GM18505 (cell line): Measurements from ENCODE around the gene IQCM.

Source experiments
- ATAC-seq: cut with Tn5 transposase; IDR thresholded peaks from one replicate; pipeline ENCODE4 v1.9.1; 2021; ENCODE audit not compliant: unreplicated experiment
- POLR2A ChIP-seq: IDR thresholded peaks from 4 replicates; pipeline ENCODE4 v1.6.1; 2011; ENCODE audit warnings: borderline replicate concordance; ENCODE audit not compliant: insufficient read depth, insufficient read length; ENCODE audit errors: extremely low read depth

The IQCM gene

DNA sequence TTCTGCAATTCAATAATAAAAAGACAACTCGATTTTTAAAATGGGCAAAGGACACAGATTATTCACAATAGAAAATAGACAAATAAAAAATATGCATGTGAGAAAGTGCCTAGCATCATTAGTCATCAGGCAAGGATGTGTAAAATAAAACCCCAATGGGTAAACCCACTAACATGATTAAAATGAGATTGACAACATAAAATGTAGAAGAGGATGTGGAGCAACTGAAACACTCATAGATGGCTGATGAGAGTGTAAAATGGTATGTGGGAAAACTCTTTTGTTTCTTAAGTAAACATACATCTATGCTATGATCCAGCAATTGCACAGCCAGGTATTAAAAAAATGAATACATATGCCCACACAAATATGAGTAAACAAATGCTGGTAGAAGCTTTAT lies 177.6 kb downstream of the IQCM start:
- TF ChIP-seq POLR2A: no peak
- ATAC-seq: no peak

DNA sequence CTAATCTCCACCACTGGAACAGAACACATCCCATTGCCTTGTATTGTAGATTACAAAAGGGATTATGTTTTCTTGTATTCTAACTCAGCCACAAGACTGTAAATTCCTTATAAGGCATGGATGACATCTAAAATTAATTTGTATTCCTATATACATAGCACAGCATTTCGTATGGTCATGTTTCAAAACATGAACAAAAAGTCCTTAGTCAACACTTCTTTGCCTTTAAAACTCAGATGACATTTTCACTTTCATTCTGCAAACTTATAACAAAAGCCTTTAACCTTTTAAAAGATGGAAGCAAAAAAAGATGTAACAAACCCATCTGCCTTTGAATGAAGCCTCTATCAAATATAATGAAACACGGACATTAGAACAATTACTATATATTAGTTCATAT lies 181.3 kb downstream of the IQCM start:
- no peak for ATAC-seq
- no peak for TF ChIP-seq POLR2A

DNA sequence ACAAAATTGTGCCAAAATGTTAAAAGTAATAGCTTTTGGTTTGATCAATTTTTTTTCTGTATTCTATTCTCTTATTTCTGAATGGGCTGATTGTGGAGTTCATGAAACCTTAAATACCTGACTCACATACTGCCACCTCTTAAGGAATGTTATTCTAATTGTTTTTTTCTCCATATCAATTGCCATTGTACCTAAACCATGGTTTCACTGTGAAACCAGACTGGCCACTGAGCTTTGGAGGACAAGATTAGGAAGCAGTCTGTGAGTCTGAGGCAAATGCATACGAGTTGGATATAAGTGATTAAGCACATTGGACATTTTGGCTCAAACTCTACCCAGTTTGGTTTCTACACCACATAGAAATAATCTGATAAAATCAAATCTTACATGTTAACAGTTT lies 184.0 kb downstream of the IQCM start:
- no peak for ATAC-seq
- no peak for TF ChIP-seq POLR2A

DNA sequence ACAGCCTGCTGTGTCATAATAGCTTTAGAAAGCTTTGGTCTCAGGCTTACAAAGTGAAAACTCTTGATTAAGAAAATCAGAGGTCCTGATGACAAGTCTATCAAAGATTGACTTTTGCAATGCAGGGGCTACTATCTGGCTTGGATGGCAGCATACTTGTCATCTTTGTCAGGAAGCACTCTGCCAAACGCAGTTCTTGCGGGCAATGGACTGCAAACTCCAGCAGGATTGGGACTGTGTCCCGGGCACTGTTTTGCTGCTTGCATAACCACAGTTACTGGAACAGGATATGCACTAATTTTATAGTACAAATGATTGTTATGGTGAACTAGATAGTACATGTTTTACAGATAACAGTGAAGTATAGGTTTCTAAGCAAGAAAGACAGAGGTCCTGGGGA lies 185.6 kb downstream of the IQCM start:
- no peak for TF ChIP-seq POLR2A
- ATAC-seq: no peak

DNA sequence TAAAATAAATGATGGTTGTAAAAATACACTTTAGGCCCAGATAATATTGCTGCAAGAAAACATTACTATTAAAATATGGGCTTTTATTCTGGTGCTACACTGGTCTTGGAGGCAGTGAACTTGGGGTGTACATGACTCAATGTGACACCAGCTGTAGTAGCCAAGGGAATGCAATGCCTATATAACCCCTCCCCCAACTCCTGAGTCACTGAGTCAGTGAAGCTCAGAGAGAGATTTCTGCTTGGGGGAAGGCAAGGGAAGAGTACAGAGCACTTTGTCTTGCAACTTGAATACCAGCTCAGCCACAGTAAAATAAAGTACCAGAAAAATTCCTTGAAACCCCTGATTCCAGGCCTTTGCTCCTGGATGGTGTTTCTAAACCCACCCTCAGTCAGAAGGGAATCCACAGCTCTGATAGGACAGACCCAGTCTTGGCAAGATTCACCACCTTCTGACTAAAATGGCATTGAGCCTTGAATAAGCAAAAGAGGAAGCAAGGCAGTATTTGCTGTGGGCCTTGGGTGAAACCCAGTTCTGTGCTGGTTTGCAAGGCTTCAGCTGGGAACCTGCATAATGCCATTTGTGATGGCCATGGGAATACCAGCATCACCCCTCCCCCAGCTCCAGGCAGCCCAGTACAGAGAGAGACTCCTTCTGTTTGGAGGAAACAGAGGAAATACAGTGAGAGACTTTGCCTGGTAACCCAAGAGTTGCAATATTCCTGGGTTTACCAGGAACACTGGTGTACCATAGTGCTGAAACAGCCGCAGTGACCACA lies 209.9 kb downstream of the IQCM start:
- no peak for ATAC-seq

GRCh38 chr4:149604827-149605226 lies 210.8 kb downstream of the IQCM start:
- no peak for TF ChIP-seq POLR2A
- ATAC-seq: no peak

More for the DNA sequence above, 209.9 kb downstream of the IQCM start:
- no peak for TF ChIP-seq POLR2A

DNA sequence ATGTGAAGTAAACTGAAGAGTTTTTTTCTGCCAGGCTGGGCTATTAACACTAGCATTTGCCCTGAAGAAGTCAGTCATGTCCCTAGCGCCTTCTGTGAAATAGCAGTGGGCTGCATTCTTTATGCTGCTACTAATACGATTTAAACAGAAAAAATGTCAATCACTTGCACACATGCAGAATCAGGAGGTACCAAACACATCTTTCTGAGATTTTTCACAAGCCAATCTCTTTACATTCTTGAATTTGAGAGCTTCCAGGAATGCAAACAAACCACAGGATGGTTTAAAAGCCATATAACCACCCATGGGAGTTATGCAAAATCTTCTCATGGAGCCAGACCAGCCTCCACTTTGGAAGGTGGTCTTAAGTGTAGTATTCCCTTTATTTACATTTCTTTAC lies 220.1 kb downstream of the IQCM start:
- ATAC-seq: no peak
- no peak for TF ChIP-seq POLR2A

DNA sequence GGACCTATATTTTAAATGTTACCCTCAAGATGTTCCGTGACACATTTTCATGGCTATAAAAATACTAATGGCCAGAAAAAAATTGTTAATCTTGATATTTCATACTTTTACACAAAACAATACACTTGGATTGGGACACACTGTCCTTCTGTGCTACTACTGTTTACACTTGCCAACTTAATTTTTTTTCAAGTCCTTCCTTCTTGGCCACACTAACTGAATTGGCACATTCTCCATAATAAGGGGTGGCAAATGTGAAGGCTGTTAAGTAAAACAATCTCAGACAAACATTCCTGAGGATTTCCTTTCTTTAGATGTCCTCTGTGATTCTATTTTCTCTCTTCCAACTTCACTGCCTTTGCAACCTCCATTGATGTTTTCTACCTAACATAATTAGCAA lies 225.8 kb downstream of the IQCM start:
- no peak for ATAC-seq
- TF ChIP-seq POLR2A: no peak

- no peak for TF ChIP-seq POLR2A
- no peak for ATAC-seq
Observed at GRCh38 chr4:149584722-149585121, 230.9 kb downstream of the IQCM start.

DNA sequence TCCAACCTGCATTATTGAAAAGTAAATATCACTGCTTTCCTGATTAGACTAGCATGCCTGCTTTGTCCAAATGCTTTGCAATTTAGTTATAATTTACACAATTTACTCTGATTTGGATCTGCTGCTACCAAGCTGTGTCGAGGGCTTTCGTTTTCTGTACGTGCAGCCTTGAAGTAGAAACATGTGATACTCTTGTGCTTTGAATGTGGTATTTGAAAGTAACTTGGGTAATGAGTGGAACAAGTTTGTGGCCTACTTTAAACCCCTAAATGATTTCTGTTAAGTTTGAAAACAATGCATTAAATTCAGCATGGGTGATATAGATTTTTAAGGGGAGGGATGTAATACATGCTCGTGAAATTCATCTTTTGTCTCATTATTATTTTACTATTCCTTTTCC lies 240.7 kb downstream of the IQCM start:
- ATAC-seq: no peak
- no peak for TF ChIP-seq POLR2A

DNA sequence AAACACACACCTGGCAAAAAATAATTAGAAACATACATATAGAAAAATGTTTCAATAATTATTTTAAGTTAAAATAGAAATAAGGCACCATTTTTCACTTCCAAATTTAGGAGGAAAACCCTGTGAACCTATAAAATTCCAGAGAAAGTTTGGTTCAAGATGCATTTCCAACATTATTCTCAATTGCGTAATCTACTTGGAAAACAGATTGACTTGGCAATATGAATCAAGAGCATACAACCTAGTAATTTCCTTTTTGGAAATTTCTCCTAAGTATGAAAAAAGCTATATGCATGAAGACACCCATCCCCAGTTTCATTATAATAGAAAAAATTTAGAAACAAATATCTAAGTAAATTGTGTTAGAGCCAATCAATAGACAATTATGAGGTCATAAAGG lies 242.9 kb downstream of the IQCM start:
- no peak for ATAC-seq
- TF ChIP-seq POLR2A: no peak

DNA sequence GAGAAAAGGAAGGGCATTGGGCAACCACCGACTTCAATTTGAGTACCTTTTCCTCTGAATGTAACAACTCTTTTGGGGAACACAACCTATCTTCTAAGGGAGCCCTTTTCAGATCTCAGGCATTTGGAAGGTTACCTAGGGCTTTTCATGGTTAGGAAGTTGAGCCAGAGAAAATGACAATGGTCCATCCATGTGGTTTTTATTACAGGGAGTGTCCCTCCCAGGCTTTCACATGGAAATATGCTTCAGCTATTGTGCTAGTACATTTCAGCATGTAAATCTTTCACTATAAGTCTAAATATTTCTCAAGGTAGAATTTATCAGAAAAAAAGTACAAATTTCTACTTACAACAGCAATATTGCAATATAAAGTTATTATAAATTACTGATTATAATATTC lies 259.8 kb downstream of the IQCM start:
- no peak for ATAC-seq
- no peak for TF ChIP-seq POLR2A

DNA sequence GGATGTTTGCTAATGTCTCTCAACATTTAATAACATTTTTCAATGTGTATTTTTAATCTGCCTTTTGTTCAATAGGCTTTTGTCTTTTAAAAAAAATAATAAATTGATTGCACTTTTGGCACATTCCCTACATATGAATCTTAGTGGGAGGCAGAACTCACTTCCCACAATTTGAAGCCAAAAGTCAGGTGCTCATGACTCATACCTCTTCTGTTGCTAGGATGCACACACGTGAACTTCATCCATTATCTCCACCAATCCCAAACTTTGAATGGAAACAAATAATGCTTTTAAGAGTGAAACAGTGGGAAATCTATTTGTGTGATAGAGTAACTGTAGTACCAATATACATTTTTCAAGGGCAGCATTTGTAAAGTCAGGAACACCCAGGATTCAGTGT lies 260.5 kb downstream of the IQCM start:
- no peak for TF ChIP-seq POLR2A
- ATAC-seq: no peak

GRCh38 chr4:149553959-149554520 lies 261.6 kb downstream of the IQCM start:
- TF ChIP-seq POLR2A: no peak
- no peak for ATAC-seq

- no peak for TF ChIP-seq POLR2A
- ATAC-seq: no peak
Observed at GRCh38 chr4:149552601-149553000, 263.0 kb downstream of the IQCM start.

DNA sequence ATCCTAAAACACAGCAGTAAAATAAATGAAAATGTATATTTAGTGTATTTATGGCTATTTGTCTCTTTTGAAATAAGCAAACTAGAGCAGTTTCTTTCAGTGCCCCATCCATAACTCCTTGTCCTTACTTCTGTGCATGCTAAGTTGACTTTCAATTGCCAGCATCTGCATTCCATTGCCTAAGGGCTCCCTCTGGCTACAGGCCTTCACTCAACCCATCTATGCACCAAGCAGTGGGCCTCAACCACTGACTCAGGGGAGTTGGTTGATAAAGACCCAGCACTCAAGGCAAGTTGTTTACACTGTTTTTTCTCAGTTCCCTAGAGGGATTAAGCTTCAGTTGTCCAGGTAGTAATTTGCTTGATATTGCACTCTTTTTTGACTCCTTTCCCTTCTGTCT lies 265.7 kb downstream of the IQCM start:
- no peak for ATAC-seq

More for the DNA sequence above, 265.7 kb downstream of the IQCM start:
- TF ChIP-seq POLR2A: no peak
